ENCODE data around the gene NT5DC3. TPM values are rescaled to one million over a fixed set of nuclear protein-coding genes. Genes with fewer than 3 reads are reported as not detected.

Gene NT5DC3
- total and polyA plus RNA-seq, 5 donors, result 0.93 to 3.6 (median 2.0) TPM

Other genes starting within 250 kb of the NT5DC3 start
- gene HSP90B1, start 89.2 kb upstream of the NT5DC3 start, total RNA-seq, result 100 to 1,000 TPM; 292 to 625 (median 497) TPM
- gene HSP90B1, start 89.2 kb upstream of the NT5DC3 start, polyA plus RNA-seq, result 369 TPM
- 10 to 100 TPM; 10.6 to 17.7 (median 12.4) TPM for gene TDG, start 124.6 kb upstream of the NT5DC3 start, total RNA-seq
- gene TDG, start 124.6 kb upstream of the NT5DC3 start, polyA plus RNA-seq, result 9.8 TPM
- gene GLT8D2, start 209.0 kb upstream of the NT5DC3 start, total RNA-seq, result 10 to 100 TPM in 2 of 4 donors, 1 to 10 TPM in 2; 8.7 to 14.4 (median 11.4) TPM
- 9.9 TPM for gene GLT8D2, start 209.0 kb upstream of the NT5DC3 start, polyA plus RNA-seq
- gene HCFC2, start 223.3 kb upstream of the NT5DC3 start, total RNA-seq, result 10 to 100 TPM; 10.2 to 11.0 (median 10.6) TPM
- 4.1 TPM for gene HCFC2, start 223.3 kb upstream of the NT5DC3 start, polyA plus RNA-seq

Data from right cardiac atrium (tissue), 5 donors.